Mucosa of descending colon (tissue), 3 donors: ENCODE measurements around the gene M6PR. TPM values are rescaled to one million over a fixed set of nuclear protein-coding genes. Genes with fewer than 3 reads are reported as not detected.
A peak's percentile ranks its signal among the peaks of the same experiment; 100 is the strongest.

Experiments
- ATAC-seq: fragments of 200-7000 bp; cut with Tn5 transposase; one replicate; pipeline ENCODE4 v1.9.1; 2020; ENCODE audit warnings: mild to moderate bottlenecking, moderate library complexity
- DNase-seq, 3 donors: peaks; one replicate each; pipeline ENCODE4 v3.0.0-alpha.2; 2020
- H3K36me3 ChIP-seq: fragments of 200-600 bp; one replicate; pipeline ENCODE4 v1.8.0; 2021; ENCODE audit warnings: low read depth, mild to moderate bottlenecking
- H3K4me1 ChIP-seq: fragments of 200-600 bp; one replicate; pipeline ENCODE4 v1.8.0; 2021; ENCODE audit warnings: low read depth, mild to moderate bottlenecking
- H3K4me3 ChIP-seq: fragments of 200-600 bp; one replicate; pipeline ENCODE4 v1.8.0; 2021; ENCODE audit warnings: mild to moderate bottlenecking
- H3K9me3 ChIP-seq: fragments of 200-600 bp; one replicate; pipeline ENCODE4 v1.8.0; 2021; ENCODE audit warnings: mild to moderate bottlenecking
- CTCF ChIP-seq: fragments of 200-600 bp; IDR thresholded peaks from one replicate; pipeline ENCODE4 v1.8.0; 2022; ENCODE audit warnings: antibody characterized with exemption, mild to moderate bottlenecking
- intact Hi-C, 2 donors: fragments of 100-400 bp; cut with DNase I in 1 of 2; cut with micrococcal nuclease in 1 of 2; formaldehyde crosslinking; loops; one replicate each; pipeline versions ENCODE4 v1.11.0 to v1.11.1; 2022; cut with DNase I, micrococcal nuclease
- total RNA-seq, 3 donors: library from RNA; stranded (reverse); fragmentation: NEBNext Ultra II Directional in 2 of 3; extraction: Animal tissue kit (Norgen Biotek cat#: 25700) in 2 of 3; gene quantifications; one replicate each; pipeline versions ENCODE4 v1.2.1 to v1.2.4, GENCODE V29; 2021 to 2023
- donor health status: DM: no; HTN: no; CAD: no; lungs with moderate emphysema.
- donor health status: DM: no; HTN: no; CAD: no.
- donor health status: DM: no; HTN: yes; CAD: no.

M6PR gene
- total RNA-seq, 3 donors from 2014 or later, result 104 to 126 (median 105) TPM

- ATAC-seq (no peak), DNase-seq (no peak)
- TF ChIP-seq CTCF, result no peak
- intact Hi-C loops, result no loop called here
- Histone ChIP-seq H3K4me1 (no peaks in the 10 kb centered on the region), H3K36me3 (no peaks in the 10 kb centered on the region), H3K9me3 (peaks cover 7% of the 10 kb centered on the region), H3K4me3 (no peak overlapping the region)
These were observed 30.7 kb upstream of the M6PR start for GRCh38 chr12:8980137-8980536.

- H3K4me3 ChIP-seq, result no peak overlapping the region
- no peak for TF ChIP-seq CTCF
- intact Hi-C loops, result no loop called here
- H3K4me1 ChIP-seq, result no peaks in the 10 kb centered on the region
- peaks cover 28% of the 10 kb centered on the region for H3K9me3 ChIP-seq
- DNase-seq, result no peak
- no peaks in the 10 kb centered on the region for H3K36me3 ChIP-seq
- ATAC-seq, result no peak
These were observed 21.0 kb upstream of the M6PR start for GRCh38 chr12:8970432-8970831.

- no peak overlapping the region for H3K4me3 ChIP-seq
- no peaks in the 10 kb centered on the region for H3K36me3 ChIP-seq
- intact Hi-C loops, result no loop called here
- no peak for DNase-seq
- no peak for ATAC-seq
- H3K9me3 ChIP-seq, result peaks cover 28% of the 10 kb centered on the region
- TF ChIP-seq CTCF, result no peak
- no peaks in the 10 kb centered on the region for H3K4me1 ChIP-seq
These were observed 20.5 kb upstream of the M6PR start for GRCh38 chr12:8969861-8970411.

GRCh38 chr12:8968761-8969160 lies 19.3 kb upstream of the M6PR start:
- no peak overlapping the region for H3K4me3 ChIP-seq
- ATAC-seq (no peak), DNase-seq (no peak)
- no peak for TF ChIP-seq CTCF
- intact Hi-C loops, result no loop called here
- no peaks in the 10 kb centered on the region for H3K36me3 ChIP-seq
- H3K9me3 ChIP-seq, result peaks cover 28% of the 10 kb centered on the region
- H3K4me1 ChIP-seq, result no peaks in the 10 kb centered on the region

- H3K4me3 ChIP-seq, result no peak overlapping the region
- H3K4me1 ChIP-seq, result no peaks in the 10 kb centered on the region
- peak; percentile 40 for ATAC-seq
- no peaks in the 10 kb centered on the region for H3K36me3 ChIP-seq
- no peak for DNase-seq
- no peak for TF ChIP-seq CTCF
- intact Hi-C loops, result no loop called here
- H3K9me3 ChIP-seq, result no peaks in the 10 kb centered on the region
These were observed 10.7 kb upstream of the M6PR start for GRCh38 chr12:8960176-8960575.

- H3K4me3 ChIP-seq, result no peak overlapping the region
- intact Hi-C loops, result no loop called here
- ATAC-seq (no peak), DNase-seq (no peak)
- TF ChIP-seq CTCF, result no peak
- H3K9me3 ChIP-seq, result no peaks in the 10 kb centered on the region
- no peaks in the 10 kb centered on the region for H3K4me1 ChIP-seq
- H3K36me3 ChIP-seq, result no peaks in the 10 kb centered on the region
These were observed 8.6 kb upstream of the M6PR start for GRCh38 chr12:8958066-8958465.
